NB4 (cell line): ENCODE data around the gene WNT9A.

Experiments used
- DNase-seq: peaks from one replicate; pipeline ENCODE4 v3.0.0; 2010; ENCODE audit warnings: low read depth
- H3K4me3 ChIP-seq: one replicate; pipeline ENCODE4 v1.5.1; 2011; ENCODE audit warnings: mild to moderate bottlenecking, low read depth, low read length, moderate library complexity
- MYC ChIP-seq: IDR thresholded peaks from 2 replicates; pipeline ENCODE4 v1.6.1; 2011; ENCODE audit warnings: low read depth, low read length
- POLR2A ChIP-seq: IDR thresholded peaks from 2 replicates; pipeline ENCODE4 v1.6.1; 2011; ENCODE audit warnings: mild to moderate bottlenecking; ENCODE audit not compliant: insufficient read length; ENCODE audit errors: extremely low read depth
- TF ChIP-seq, protein P1 (sequence below): IDR thresholded peaks from one replicate; pipeline ENCODE4 v1.5.1; 2012; ENCODE audit warnings: low read depth, low read length
- TF ChIP-seq, protein P2 (sequence below): IDR thresholded peaks from 2 replicates; pipeline ENCODE4 v1.6.1; 2011; ENCODE audit warnings: low read depth, low read length

Gene WNT9A

DNA sequence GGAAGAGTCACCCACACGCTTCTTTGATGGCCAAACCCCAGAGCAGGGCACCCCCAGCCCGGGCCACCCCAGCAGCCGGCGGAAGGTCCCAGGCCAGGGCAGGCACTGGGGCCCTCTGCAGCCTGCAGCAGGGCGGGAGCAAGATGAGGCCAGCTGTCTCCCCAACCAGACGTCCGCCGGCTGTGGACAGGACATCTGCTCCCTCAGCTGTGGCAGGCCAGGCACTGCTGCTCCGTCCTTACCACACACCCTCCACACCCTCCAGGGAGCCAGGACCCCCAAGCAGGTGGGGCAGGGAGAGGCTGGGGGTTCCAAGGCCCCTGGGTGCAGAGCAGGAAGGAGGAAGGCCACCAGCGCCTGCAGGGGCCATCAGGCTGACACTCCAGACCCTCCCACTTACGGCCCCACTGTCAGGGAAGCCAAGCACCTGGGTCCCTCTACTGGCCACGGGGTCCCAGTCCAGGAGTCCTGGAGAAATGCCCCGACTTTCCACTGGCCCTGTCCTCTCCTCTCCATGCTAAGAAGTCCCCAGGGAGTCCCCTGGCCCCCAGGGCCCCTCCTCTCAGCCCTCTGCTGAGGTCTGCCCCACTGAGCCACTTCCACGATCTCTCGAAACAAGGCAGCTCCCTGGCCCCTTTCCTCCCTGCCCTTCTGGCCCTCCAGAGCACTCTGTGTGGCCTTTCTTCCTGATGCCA, 5.6 kb downstream of the WNT9A start:
- TF ChIP-seq POLR2A (no peak), MYC (no peak)
- TF ChIP-seq, protein P1, sequence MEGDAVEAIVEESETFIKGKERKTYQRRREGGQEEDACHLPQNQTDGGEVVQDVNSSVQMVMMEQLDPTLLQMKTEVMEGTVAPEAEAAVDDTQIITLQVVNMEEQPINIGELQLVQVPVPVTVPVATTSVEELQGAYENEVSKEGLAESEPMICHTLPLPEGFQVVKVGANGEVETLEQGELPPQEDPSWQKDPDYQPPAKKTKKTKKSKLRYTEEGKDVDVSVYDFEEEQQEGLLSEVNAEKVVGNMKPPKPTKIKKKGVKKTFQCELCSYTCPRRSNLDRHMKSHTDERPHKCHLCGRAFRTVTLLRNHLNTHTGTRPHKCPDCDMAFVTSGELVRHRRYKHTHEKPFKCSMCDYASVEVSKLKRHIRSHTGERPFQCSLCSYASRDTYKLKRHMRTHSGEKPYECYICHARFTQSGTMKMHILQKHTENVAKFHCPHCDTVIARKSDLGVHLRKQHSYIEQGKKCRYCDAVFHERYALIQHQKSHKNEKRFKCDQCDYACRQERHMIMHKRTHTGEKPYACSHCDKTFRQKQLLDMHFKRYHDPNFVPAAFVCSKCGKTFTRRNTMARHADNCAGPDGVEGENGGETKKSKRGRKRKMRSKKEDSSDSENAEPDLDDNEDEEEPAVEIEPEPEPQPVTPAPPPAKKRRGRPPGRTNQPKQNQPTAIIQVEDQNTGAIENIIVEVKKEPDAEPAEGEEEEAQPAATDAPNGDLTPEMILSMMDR: no peak
- TF ChIP-seq, protein P2, sequence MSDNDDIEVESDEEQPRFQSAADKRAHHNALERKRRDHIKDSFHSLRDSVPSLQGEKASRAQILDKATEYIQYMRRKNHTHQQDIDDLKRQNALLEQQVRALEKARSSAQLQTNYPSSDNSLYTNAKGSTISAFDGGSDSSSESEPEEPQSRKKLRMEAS: no peak
- H3K4me3 ChIP-seq: no peak overlapping the region
- no peak for DNase-seq

DNA sequence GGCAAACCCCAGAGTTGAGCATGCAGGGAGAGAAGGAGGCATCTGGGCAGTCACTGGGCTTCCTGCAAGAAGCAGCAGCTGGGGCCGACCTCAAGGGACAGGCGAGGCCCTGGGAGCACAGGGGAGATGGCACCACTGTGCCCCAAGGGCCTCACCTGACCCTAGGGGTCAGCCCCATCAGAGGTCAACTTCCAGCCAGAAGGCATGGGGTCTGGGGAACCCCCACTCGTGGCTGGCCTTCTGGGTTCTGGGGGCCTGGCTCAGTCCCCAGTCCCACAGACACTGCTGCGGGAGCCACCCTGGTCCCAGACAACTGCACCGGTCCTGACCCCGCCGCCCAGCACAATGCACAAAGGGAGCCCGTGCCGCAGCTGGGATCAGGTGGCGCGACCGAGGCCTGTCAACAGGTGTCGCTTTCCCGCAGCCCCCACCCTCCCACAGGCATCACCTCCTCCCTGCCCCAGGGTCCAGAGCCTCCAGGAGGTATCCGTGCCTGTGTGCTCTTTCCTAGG, 6.2 kb downstream of the WNT9A start:
- H3K4me3 ChIP-seq: no peak overlapping the region
- TF ChIP-seq POLR2A: no peak
- TF ChIP-seq, protein P2: no peak
- TF ChIP-seq MYC: no peak
- TF ChIP-seq, protein P1: no peak
- DNase-seq: no peak

DNA sequence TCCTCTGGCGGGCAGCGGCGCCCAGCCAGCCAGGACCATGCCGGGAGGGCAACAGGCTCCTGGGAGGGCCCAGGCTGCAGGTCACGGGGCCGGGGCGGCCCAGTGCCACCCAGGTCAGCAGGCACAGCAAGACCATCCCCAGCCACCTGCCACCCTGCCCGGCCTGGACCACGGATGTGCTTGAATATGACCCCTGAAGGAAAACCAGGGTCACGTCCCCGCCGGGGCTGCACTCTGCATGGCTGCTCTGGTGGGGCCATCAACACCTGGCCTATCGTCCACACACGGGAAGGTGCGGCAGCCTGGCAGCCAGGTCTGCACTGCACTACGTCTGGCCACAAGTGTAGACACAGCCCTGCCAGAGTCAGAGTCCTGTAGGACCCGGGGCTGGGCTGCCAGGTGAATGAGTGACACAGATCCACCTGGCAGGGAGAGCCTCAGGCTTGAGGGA, 6.9 kb downstream of the WNT9A start:
- DNase-seq: no peak
- TF ChIP-seq POLR2A: no peak
- no peak for TF ChIP-seq MYC
- TF ChIP-seq, protein P1: no peak
- TF ChIP-seq, protein P2: no peak
- H3K4me3 ChIP-seq: no peak overlapping the region

DNA sequence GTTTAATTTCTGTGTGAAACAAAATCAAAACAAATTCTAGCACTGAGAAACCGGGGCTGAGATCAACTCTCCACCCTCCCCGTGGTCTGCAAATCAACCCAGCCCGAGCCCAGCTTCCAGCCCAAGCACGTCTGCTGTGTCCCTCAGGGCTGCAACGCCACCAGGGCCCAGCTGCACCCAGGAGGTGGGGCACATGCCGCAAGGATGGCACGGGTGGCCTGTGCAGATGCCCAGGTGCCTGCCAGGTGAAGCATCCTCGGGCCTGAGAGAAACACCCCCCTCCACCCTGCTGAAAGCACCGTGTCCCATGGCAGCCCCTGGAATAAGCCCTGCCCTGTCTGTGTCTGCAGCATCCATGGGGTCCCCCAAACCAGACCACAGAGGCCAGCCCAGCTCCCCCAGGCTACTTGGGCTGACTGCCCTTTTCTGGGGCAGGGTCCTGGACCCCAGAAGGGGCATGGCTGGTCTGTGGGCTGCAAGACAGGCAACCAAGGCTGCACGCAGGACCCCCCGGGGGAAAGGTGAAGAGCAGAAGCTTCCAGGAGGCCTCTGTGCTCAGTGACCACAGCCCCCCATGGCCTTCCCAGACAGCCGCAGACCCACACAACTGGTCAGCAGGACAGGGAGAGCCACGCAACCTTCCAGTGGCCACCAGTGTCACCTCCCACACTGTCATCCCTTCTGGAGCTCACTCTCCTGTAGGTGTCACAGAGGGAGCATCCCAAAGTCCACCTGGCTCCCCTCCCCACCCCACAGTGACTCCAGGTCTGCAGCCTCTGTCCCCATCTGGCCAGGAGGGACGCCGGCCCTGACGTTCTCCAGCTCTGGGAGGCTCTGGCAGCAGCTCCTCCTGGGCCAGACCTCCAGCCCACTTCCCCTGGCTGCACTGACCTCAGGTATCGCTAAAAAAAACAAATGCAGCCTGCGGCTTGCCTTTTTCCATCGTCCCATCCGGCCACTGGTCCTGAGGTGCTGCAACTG, 7.7 kb downstream of the WNT9A start:
- DNase-seq: no peak
- TF ChIP-seq MYC: no peak
- no peak for TF ChIP-seq POLR2A
- TF ChIP-seq, protein P2: no peak
- TF ChIP-seq, protein P1: no peak

DNA sequence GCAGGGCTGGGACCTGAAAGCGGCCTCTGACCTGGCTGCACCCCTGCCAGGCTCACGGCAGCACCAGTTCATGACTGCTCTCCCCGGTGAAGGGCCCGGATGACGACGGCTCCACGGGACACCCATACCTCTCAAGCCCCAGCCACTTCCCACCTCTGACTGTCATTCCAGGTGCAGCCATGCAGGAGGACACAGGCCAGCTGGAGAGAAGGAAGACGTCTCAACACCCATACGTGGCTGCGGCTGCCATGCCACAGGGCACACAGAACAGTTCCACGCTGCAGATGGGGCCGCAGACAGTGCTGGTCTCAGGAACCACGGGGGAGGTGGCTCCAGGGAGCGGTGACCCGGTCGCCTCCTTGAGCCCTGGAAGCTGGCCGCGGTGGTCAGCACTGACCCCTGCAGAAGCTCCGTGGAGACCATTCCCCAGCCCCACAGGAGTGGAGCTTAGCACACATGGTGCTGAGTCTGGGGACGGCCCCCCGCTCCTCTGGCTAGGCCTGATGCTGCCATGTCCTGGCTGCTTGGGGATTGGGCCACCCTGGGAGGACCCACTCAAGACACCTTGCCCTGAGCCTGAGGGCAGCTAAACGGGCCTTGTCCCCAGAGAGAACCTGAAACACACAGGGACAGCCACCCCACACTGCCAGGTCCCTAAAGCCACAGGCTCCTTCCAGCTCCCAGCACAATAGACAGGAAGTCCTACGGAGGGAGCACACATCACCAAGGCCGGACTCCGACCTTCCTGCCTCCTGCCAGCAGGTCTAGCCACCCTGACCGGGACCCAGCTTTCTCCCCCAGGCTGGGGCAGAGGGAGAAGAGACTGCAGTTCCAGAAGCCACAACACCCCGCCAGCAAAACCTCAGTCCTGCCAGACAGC, 8.6 kb downstream of the WNT9A start:
- TF ChIP-seq, protein P2: no peak
- TF ChIP-seq MYC (no peak), POLR2A (no peak)
- TF ChIP-seq, protein P1: no peak
- H3K4me3 ChIP-seq: no peak overlapping the region
- DNase-seq: no peak

More for the DNA sequence above, 7.7 kb downstream of the WNT9A start:
- H3K4me3 ChIP-seq: no peak overlapping the region
